B cell (primary cell): ENCODE measurements around the gene CNPY3. TPM values are rescaled to one million over a fixed set of nuclear protein-coding genes. Genes with fewer than 3 reads are reported as not detected.

Experiments used
- ATAC-seq: fragments of 200-7000 bp; cut with Tn5 transposase; one replicate; pipeline ENCODE4 v1.10.0; 2021; ENCODE audit warnings: low read depth, mild to moderate bottlenecking, moderate number of reproducible peaks, moderate library complexity
- CTCF ChIA-PET: fragments of 350-600 bp; sonication (Branson Sonifier 250); formaldehyde crosslinking; loops from one replicate; lab custom pipeline; 2021; ENCODE audit warnings: antibody characterized with exemption, inconsistent platforms; lab: Charles Lee
- POLR2A ChIA-PET: fragments of 350-600 bp; sonication (Branson Sonifier 250); formaldehyde crosslinking; loops from one replicate; lab custom pipeline; 2021; ENCODE audit warnings: antibody characterized with exemption; lab: Charles Lee
- DNase-seq: peaks from one replicate; pipeline ENCODE4 v3.0.0; 2013
- H2AFZ ChIP-seq: 2 replicates; pipeline ENCODE4 v1.6.1; 2012; ENCODE audit warnings: mild to moderate bottlenecking, low read depth, low read length; ENCODE audit not compliant: insufficient read depth, poor library complexity, severe bottlenecking
- H3K27ac ChIP-seq, 2 donors: 1 replicate in 1 of 2; 2 replicates in 1 of 2; pipeline ENCODE4 v1.5.1; 2012 to 2013; ENCODE audit warnings: low read length in 2 of 2, mild to moderate bottlenecking in 2 of 2, moderate library complexity in 1 of 2
- H3K27me3 ChIP-seq, 4 experiments: fragments of 200-600 bp in 1 of 4; sonication (generic) in 1 of 4; replicated peaks in 1 of 4; 1 replicate in 2 of 4; 2 replicates in 2 of 4; pipeline versions ENCODE4 v1.6.1 to v1.7.0; 2013 to 2016; ENCODE audit warnings: low read length in 3 of 4, mild to moderate bottlenecking in 2 of 4, mixed read lengths in 1 of 4, moderate library complexity in 1 of 4; ENCODE audit not compliant: insufficient read depth in 4 of 4, control insufficient read depth in 3 of 4; ENCODE audit errors: control extremely low read depth in 1 of 4
- H3K36me3 ChIP-seq, 2 experiments: replicated peaks in 1 of 2; 1 replicate in 1 of 2; 2 replicates in 1 of 2; pipeline versions ENCODE4 v1.6.1 to v1.7.1; 2013; ENCODE audit warnings: low read length in 1 of 2; ENCODE audit not compliant: insufficient read depth in 2 of 2, control insufficient read depth in 1 of 2; ENCODE audit errors: control extremely low read depth in 1 of 2, extremely low read depth in 1 of 2
- H3K4me1 ChIP-seq, 2 donors: fragments of 200-600 bp in 1 of 2; sonication (generic) in 1 of 2; 1 replicate in 1 of 2; 2 replicates in 1 of 2; pipeline versions ENCODE4 v1.5.1 to v1.6.1; 2013 to 2017; ENCODE audit warnings: low read length in 2 of 2; ENCODE audit not compliant: control insufficient read depth in 2 of 2, insufficient read depth in 2 of 2
- H3K4me2 ChIP-seq: replicated peaks from 2 replicates; pipeline ENCODE3; 2012; ENCODE audit warnings: mild to moderate bottlenecking, low read depth, low read length; ENCODE audit not compliant: poor library complexity, severe bottlenecking
- H3K4me3 ChIP-seq, 5 experiments: fragments of 200-600 bp in 1 of 5; sonication (generic) in 1 of 5; 1 replicate in 3 of 5; 2 replicates in 2 of 5; pipeline versions ENCODE4 v1.5.1 to v1.7.0; 2011 to 2016; ENCODE audit warnings: low read length in 4 of 5, mild to moderate bottlenecking in 4 of 5, low read depth in 2 of 5, control low read depth in 1 of 5, moderate library complexity in 1 of 5; ENCODE audit not compliant: insufficient read depth in 1 of 5; ENCODE audit errors: control extremely low read depth in 1 of 5, extremely low read depth in 1 of 5
- H3K79me2 ChIP-seq: fragments of 200-600 bp; sonication (generic); one replicate; pipeline ENCODE4 v1.6.0; 2016; ENCODE audit warnings: low read length; ENCODE audit not compliant: control insufficient read depth, insufficient read depth
- H3K9ac ChIP-seq: fragments of 200-600 bp; sonication (generic); 2 replicates; pipeline ENCODE4 v1.6.1; 2017; ENCODE audit warnings: mild to moderate bottlenecking, low read length, moderate library complexity
- H3K9me3 ChIP-seq, 3 donors: one replicate each; pipeline versions ENCODE4 v1.6.1 to v1.7.1; 2013; ENCODE audit warnings: low read length in 2 of 3; ENCODE audit not compliant: control insufficient read depth in 2 of 3, insufficient read depth in 1 of 3; ENCODE audit errors: control extremely low read depth in 1 of 3
- H4K20me1 ChIP-seq: 2 replicates; pipeline ENCODE4 v1.6.0; 2012; ENCODE audit warnings: mild to moderate bottlenecking, low read length; ENCODE audit not compliant: insufficient read depth, control insufficient read depth, poor library complexity, severe bottlenecking
- H3K27ac Mint-ChIP-seq: one replicate; pipeline ENCODE4 v1.8.0; 2021; ENCODE audit warnings: mixed read lengths
- H3K27me3 Mint-ChIP-seq: one replicate; pipeline ENCODE4 v1.8.0; 2021; ENCODE audit warnings: mixed read lengths
- H3K4me1 Mint-ChIP-seq: one replicate; pipeline ENCODE4 v1.8.0; 2021; ENCODE audit warnings: mixed read lengths
- H3K4me3 Mint-ChIP-seq: one replicate; pipeline ENCODE4 v1.8.0; 2021; ENCODE audit warnings: mixed read lengths
- H3K9me3 Mint-ChIP-seq: one replicate; pipeline ENCODE4 v1.8.0; 2022; ENCODE audit warnings: mixed read lengths; ENCODE audit not compliant: insufficient read depth
- EZH2 ChIP-seq: IDR thresholded peaks from 2 replicates; pipeline ENCODE4 v1.6.1; 2012; ENCODE audit warnings: borderline replicate concordance, low read depth, mild to moderate bottlenecking, moderate library complexity, low read length; ENCODE audit not compliant: insufficient read depth, poor library complexity, severe bottlenecking
- WGBS: methylation state at CpG from one replicate; pipeline ENCODE4 v1.1.5; 2013; ENCODE audit warnings: missing lambda C conversion rate; ENCODE audit not compliant: insufficient coverage; 5-methylcytosine and 5-hydroxymethylcytosine counted together
- intact Hi-C: fragments of 100-400 bp; cut with micrococcal nuclease; formaldehyde crosslinking; loops from one replicate; pipeline ENCODE4 v1.10.0; 2022
- polyA plus RNA-seq: library from polyadenylated mRNA; depleted of rRNA; stranded (reverse); fragments of >200 nt; gene quantifications from 2 replicates; pipeline ENCODE4 v1.2.3, GENCODE V29; 2012
- total RNA-seq, 2 donors: library from RNA; stranded (reverse); fragments of 120-200 nt in 1 of 2; gene quantifications; 1 replicate in 1 of 2; 2 replicates in 1 of 2; pipeline versions ENCODE4 v1.2.3 to v1.2.4, GENCODE V29; 2013 to 2022
- TF ChIP-seq, protein P1 (sequence below): fragments of 200-600 bp; IDR thresholded peaks from one replicate; pipeline ENCODE4 v1.8.0; 2022; ENCODE audit warnings: antibody characterized with exemption, mild to moderate bottlenecking

CNPY3 gene
- total and polyA plus RNA-seq, 2 donors (not counting 1 experiment from before 2014, with no cell fraction given): 123 to 163 TPM

DNA sequence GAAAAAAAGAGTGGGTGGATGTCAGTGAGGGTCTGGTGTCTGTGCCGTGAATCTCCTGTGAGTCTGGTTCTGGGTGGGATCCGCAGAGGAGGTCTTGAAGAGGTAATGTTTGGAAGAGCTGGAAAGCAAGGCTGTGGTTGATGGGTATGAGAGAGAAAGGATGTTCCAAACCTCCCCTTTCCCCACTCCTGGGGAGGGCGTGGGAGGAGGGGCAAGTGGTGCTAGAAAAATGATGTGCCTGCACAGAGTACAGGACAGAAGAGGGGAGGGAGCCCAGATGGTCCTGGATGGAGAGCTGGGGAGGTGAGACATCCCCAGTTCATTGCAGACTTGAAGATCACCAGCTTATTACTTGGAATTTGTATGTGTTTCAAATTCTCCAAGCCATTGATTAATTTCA lies 3.1 kb downstream of the CNPY3 start:
- peaks cover 1 to 57% of the 10 kb centered on the region in 2 experiments for H3K36me3 ChIP-seq
- intact Hi-C loops: no loop called here
- H4K20me1 ChIP-seq: peaks cover 74% of the 10 kb centered on the region
- TF ChIP-seq, protein P1, sequence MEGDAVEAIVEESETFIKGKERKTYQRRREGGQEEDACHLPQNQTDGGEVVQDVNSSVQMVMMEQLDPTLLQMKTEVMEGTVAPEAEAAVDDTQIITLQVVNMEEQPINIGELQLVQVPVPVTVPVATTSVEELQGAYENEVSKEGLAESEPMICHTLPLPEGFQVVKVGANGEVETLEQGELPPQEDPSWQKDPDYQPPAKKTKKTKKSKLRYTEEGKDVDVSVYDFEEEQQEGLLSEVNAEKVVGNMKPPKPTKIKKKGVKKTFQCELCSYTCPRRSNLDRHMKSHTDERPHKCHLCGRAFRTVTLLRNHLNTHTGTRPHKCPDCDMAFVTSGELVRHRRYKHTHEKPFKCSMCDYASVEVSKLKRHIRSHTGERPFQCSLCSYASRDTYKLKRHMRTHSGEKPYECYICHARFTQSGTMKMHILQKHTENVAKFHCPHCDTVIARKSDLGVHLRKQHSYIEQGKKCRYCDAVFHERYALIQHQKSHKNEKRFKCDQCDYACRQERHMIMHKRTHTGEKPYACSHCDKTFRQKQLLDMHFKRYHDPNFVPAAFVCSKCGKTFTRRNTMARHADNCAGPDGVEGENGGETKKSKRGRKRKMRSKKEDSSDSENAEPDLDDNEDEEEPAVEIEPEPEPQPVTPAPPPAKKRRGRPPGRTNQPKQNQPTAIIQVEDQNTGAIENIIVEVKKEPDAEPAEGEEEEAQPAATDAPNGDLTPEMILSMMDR: no peak
- TF ChIP-seq EZH2: no peak
- POLR2A ChIA-PET: interaction anchor here (1.6 kb wide), 1 partner anchor 26 kb away, joined by 4 read pairs; no protein-coding TSS in a partner anchor
- Mint-ChIP-seq H3K27ac (peak overlapping the region; percentile 76), H3K9me3 (no peaks in the 10 kb centered on the region), H3K4me3 (peak overlapping the region; percentile 100), H3K4me1 (peaks cover 61% of the 10 kb centered on the region), H3K27me3 (no peaks in the 10 kb centered on the region)
- no peak for ATAC-seq
- peaks cover 70% of the 10 kb centered on the region for H3K79me2 ChIP-seq
- WGBS: 100% methylated on average over 1 of the region's 3 CpGs
- peak overlapping the region; percentile 45 to 97 for H3K27ac ChIP-seq
- H3K27me3 ChIP-seq: no peaks in the 10 kb centered on the region
- CTCF ChIA-PET: interaction anchor here (1.3 to 2.5 kb wide), 2 partner anchors 46 to 52 kb away, joined by 4 to 6 read pairs; partner anchors contain the start of genes PEX6 and PPP2R5D
- H3K4me2 ChIP-seq: peak overlapping the region; percentile 56
- H2AFZ ChIP-seq: no peak overlapping the region
- peaks cover 51 to 64% of the 10 kb centered on the region in 2 donors for H3K4me1 ChIP-seq
- H3K4me3 ChIP-seq: peak overlapping the region in 2 of 5 experiments; percentile 18 to 31
- no peaks in the 10 kb centered on the region for H3K9me3 ChIP-seq
- DNase-seq: no peak
- peak overlapping the region; percentile 17 for H3K9ac ChIP-seq

DNA sequence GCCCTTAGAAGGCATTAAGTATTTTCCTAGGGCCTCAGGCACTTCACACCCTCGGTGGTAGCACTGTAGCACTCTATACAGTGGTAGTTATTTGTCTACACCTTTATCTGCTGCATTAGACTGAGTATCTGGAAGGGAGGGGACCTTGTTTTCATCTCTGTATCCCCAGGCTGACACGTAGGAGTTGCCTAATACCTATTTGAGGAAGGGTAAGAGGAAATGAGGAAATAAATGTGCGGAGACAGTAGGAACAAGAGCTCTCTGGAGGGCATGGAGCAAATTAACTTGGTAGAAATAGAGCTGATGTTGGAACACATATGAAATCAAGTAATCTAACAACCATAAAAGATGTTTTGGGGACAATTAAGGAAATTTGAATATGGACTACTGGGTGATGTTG lies 3.9 kb downstream of the CNPY3 start:
- H3K4me3 Mint-ChIP-seq: peak overlapping the region; percentile 100
- Histone ChIP-seq H3K4me2 (peak overlapping the region; percentile 56), H3K4me3 (peak overlapping the region in 2 of 5 experiments; percentile 5 to 31), H2AFZ (no peak overlapping the region), H3K27ac (peak overlapping the region; percentile 8 to 97), H3K79me2 (peaks cover 78% of the 10 kb centered on the region), H4K20me1 (peaks cover 82% of the 10 kb centered on the region), H3K4me1 (peaks cover 48 to 61% of the 10 kb centered on the region in 2 donors), H3K36me3 (peaks cover 1 to 65% of the 10 kb centered on the region in 2 experiments), H3K27me3 (no peaks in the 10 kb centered on the region), H3K9ac (peak overlapping the region; percentile 17), H3K9me3 (no peaks in the 10 kb centered on the region)
- TF ChIP-seq EZH2: no peak
- TF ChIP-seq, protein P1: no peak
- ATAC-seq: no peak
- H3K27me3 Mint-ChIP-seq: no peaks in the 10 kb centered on the region
- H3K27ac Mint-ChIP-seq: peak overlapping the region; percentile 76
- no peak for DNase-seq
- CTCF ChIA-PET: interaction anchor here (1.3 to 2.5 kb wide), 2 partner anchors 46 to 51 kb away, joined by 4 to 6 read pairs; partner anchors contain the start of genes PEX6 and PPP2R5D
- intact Hi-C loops: no loop called here
- POLR2A ChIA-PET: interaction anchor here (1.6 kb wide), 1 partner anchor 27 kb away, joined by 4 read pairs; no protein-coding TSS in a partner anchor
- H3K9me3 Mint-ChIP-seq: no peaks in the 10 kb centered on the region
- 35% methylated on average over 2 of the region's 3 CpGs for WGBS
- H3K4me1 Mint-ChIP-seq: peaks cover 64% of the 10 kb centered on the region
